HCT116 (cell line): ENCODE data around the gene SCGN. TPM values are rescaled to one million over a fixed set of nuclear protein-coding genes. Genes with fewer than 3 reads are reported as not detected.

Experiments used
- ATAC-seq: fragments of 200-7000 bp; cut with Tn5 transposase; 2 replicates; pipeline ENCODE4 v1.9.1; 2020; ENCODE audit warnings: mild to moderate bottlenecking, moderate library complexity
- BruUV-seq: library from RNA; stranded (reverse); fragments of 400-500 nt; replicated peaks from 2 replicates; lab custom pipeline; 2021; lab: Mats Ljungman, UMichigan
- CTCF ChIA-PET: fragments of 300-600 bp; sonication (Branson Sonifier 250); formaldehyde crosslinking; loops from one replicate; lab custom pipeline; 2021; ENCODE audit warnings: antibody characterized with exemption; lab: Charles Lee
- POLR2A ChIA-PET: fragments of 300-600, 350-600 bp; sonication (Branson Sonifier 250); formaldehyde crosslinking; loops from one replicate; lab custom pipeline; 2021; ENCODE audit warnings: antibody characterized with exemption; lab: Charles Lee
- RAD21 ChIA-PET, 2 experiments: fragments of 300-600 bp; sonication (Branson Sonifier 250); formaldehyde crosslinking; loops; one replicate each; lab custom pipeline; 2023; ENCODE audit warnings: low total read pairs in 2 of 2; ENCODE audit not compliant: uncharacterized antibody in 2 of 2, unreplicated experiment in 2 of 2, low non-redundant PET in 1 of 2; lab: Charles Lee
- DNase-seq: peaks from one replicate; pipeline ENCODE4 v3.0.0-alpha.2; 2010; ENCODE audit warnings: low read depth, low spot score
- H2AFZ ChIP-seq: fragments of 200-600 bp; shearing (Covaris generic), sonication (generic); 2 replicates; pipeline ENCODE4 v1.6.1; 2017; ENCODE audit warnings: low read depth, mixed run types, mixed read lengths, antibody characterized with exemption, low read length; ENCODE audit not compliant: poor library complexity, severe bottlenecking
- H3K27ac ChIP-seq: 2 replicates; pipeline ENCODE4 v1.5.1; 2012; ENCODE audit warnings: low read depth, low read length
- H3K27me3 ChIP-seq: fragments of 200-600 bp; sonication (generic); 2 replicates; pipeline ENCODE4 v1.6.1; 2016; ENCODE audit warnings: mixed run types, low read length, mixed read lengths; ENCODE audit not compliant: insufficient read depth
- H3K36me3 ChIP-seq, 2 experiments: fragments of 200-500 bp in 1 of 2; fragments of 200-600 bp in 1 of 2; sonication (Bioruptor generic) in 1 of 2; sonication (generic) in 1 of 2; 2 replicates each; pipeline versions ENCODE4 v1.5.1 to v1.6.1; 2014 to 2016; ENCODE audit warnings: low read length in 2 of 2, inconsistent platforms in 1 of 2, mixed read lengths in 1 of 2, mixed run types in 1 of 2; ENCODE audit not compliant: insufficient read depth in 2 of 2, control insufficient read depth in 1 of 2
- H3K4me1 ChIP-seq, 2 experiments: fragments of 200-600 bp in 1 of 2; sonication (generic) in 1 of 2; 2 replicates each; pipeline versions ENCODE4 v1.5.1 to v1.6.1; 2012 to 2017; ENCODE audit warnings: low read length in 2 of 2, inconsistent platforms in 1 of 2, mild to moderate bottlenecking in 1 of 2, mixed read lengths in 1 of 2, mixed run types in 1 of 2, moderate library complexity in 1 of 2; ENCODE audit not compliant: insufficient read depth in 2 of 2, control insufficient read depth in 1 of 2
- H3K4me2 ChIP-seq: fragments of 200-600 bp; sonication (generic); 2 replicates; pipeline ENCODE4 v1.6.1; 2017; ENCODE audit warnings: mixed run types, low read length, mixed read lengths
- H3K4me3 ChIP-seq, 2 experiments: fragments of 200-600 bp in 1 of 2; sonication (generic) in 1 of 2; replicated peaks in 1 of 2; 2 replicates each; pipeline ENCODE4 v1.5.1; 2011 to 2016; ENCODE audit warnings: low read length in 2 of 2, control low read depth in 1 of 2, low read depth in 1 of 2, mild to moderate bottlenecking in 1 of 2, mixed read lengths in 1 of 2, mixed run types in 1 of 2
- H3K79me2 ChIP-seq: fragments of 200-600 bp; sonication (generic); 2 replicates; pipeline ENCODE4 v1.6.1; 2017; ENCODE audit warnings: mild to moderate bottlenecking, mixed run types, low read length, moderate library complexity, mixed read lengths; ENCODE audit not compliant: insufficient read depth
- H3K9ac ChIP-seq: fragments of 200-600 bp; sonication (generic); 2 replicates; pipeline ENCODE4 v1.6.1; 2016; ENCODE audit warnings: low read length, mixed read lengths
- H3K9me2 ChIP-seq: fragments of 200-600 bp; sonication (generic), shearing (Covaris generic); 2 replicates; pipeline ENCODE4 v1.6.1; 2017; ENCODE audit warnings: mixed run types, mild to moderate bottlenecking, moderate library complexity; ENCODE audit not compliant: insufficient read depth
- H3K9me3 ChIP-seq, 2 experiments: fragments of 200-500 bp in 1 of 2; fragments of 200-600 bp in 1 of 2; sonication (Bioruptor generic) in 1 of 2; sonication (generic) in 1 of 2; 2 replicates each; pipeline ENCODE4 v1.6.1; 2014 to 2017; ENCODE audit warnings: low read length in 2 of 2, mixed read lengths in 2 of 2, inconsistent platforms in 1 of 2, low read depth in 1 of 2, mild to moderate bottlenecking in 1 of 2, mixed run types in 1 of 2, moderate library complexity in 1 of 2; ENCODE audit not compliant: control insufficient read depth in 1 of 2, insufficient read depth in 1 of 2
- H4K20me1 ChIP-seq: fragments of 200-600 bp; sonication (generic), shearing (Covaris generic); 2 replicates; pipeline ENCODE4 v1.6.1; 2017; ENCODE audit warnings: mixed run types, mild to moderate bottlenecking, moderate library complexity; ENCODE audit not compliant: insufficient read depth
- ATF3 ChIP-seq: IDR thresholded peaks from 2 replicates; pipeline ENCODE4 v1.6.1; 2012
- CBX3 ChIP-seq: IDR thresholded peaks from 2 replicates; pipeline ENCODE4 v1.6.1; 2012; ENCODE audit warnings: low read depth
- CEBPB ChIP-seq: IDR thresholded peaks from 2 replicates; pipeline ENCODE4 v1.6.1; 2012; ENCODE audit warnings: low read depth
- EGR1 ChIP-seq: IDR thresholded peaks from 2 replicates; pipeline ENCODE4 v1.6.1; 2012; ENCODE audit warnings: low read depth
- ELF1 ChIP-seq: IDR thresholded peaks from 2 replicates; pipeline ENCODE4 v1.6.1; 2012; ENCODE audit warnings: low read depth, borderline replicate concordance
- EZH2 ChIP-seq: fragments of 200-600 bp; sonication (generic); IDR thresholded peaks from 2 replicates; pipeline ENCODE4 v1.6.1; 2017; ENCODE audit warnings: antibody characterized with exemption, mixed run types
- FOSL1 ChIP-seq: IDR thresholded peaks from 2 replicates; pipeline ENCODE4 v1.6.1; 2012; ENCODE audit warnings: low read depth
- POLR2A ChIP-seq: IDR thresholded peaks from 2 replicates; pipeline ENCODE4 v1.7.0; 2011; ENCODE audit warnings: borderline replicate concordance; ENCODE audit not compliant: insufficient read depth, insufficient read length; ENCODE audit errors: extremely low read depth
- POLR2AphosphoS5 ChIP-seq: IDR thresholded peaks from 2 replicates; pipeline ENCODE4 v1.6.1; 2011; ENCODE audit warnings: mild to moderate bottlenecking, low read depth, low read length, moderate library complexity
- RAD21 ChIP-seq: IDR thresholded peaks from 2 replicates; pipeline ENCODE4 v1.6.1; 2012; ENCODE audit warnings: low read depth, mild to moderate bottlenecking
- SP1 ChIP-seq: IDR thresholded peaks from 2 replicates; pipeline ENCODE4 v1.6.1; 2012; ENCODE audit warnings: low read depth
- SRF ChIP-seq: IDR thresholded peaks from 2 replicates; pipeline ENCODE4 v1.6.1; 2012; ENCODE audit warnings: low read depth
- ZBTB33 ChIP-seq: IDR thresholded peaks from 2 replicates; pipeline ENCODE4 v1.6.1; 2011; ENCODE audit warnings: mild to moderate bottlenecking, low read length, moderate library complexity; ENCODE audit not compliant: insufficient replicate concordance; ENCODE audit errors: extremely low read depth
- intact Hi-C: fragments of 100-400 bp; cut with micrococcal nuclease; formaldehyde crosslinking; loops from 2 replicates; pipeline ENCODE4 v1.10.0; 2022
- total RNA-seq: library from RNA; stranded (reverse); gene quantifications from one replicate; pipeline ENCODE4 v1.2.1, GENCODE V29; 2021; ENCODE audit not compliant: unreplicated experiment
- TF ChIP-seq, protein P1 (sequence below): IDR thresholded peaks from 2 replicates; pipeline ENCODE4 v1.6.1; 2012; ENCODE audit warnings: low read depth
- TF ChIP-seq, protein P2 (sequence below): IDR thresholded peaks from 2 replicates; pipeline ENCODE4 v1.6.1; 2012

SCGN gene
- total RNA-seq, 1 experiment from 2014 or later = not detected

GRCh38 chr6:25614052-25614451 lies 38.0 kb upstream of the SCGN start:
- Histone ChIP-seq H3K4me2 (no peak overlapping the region), H3K36me3 (no peaks in the 10 kb centered on the region), H3K27ac (no peak overlapping the region), H3K9ac (no peak overlapping the region), H3K79me2 (no peaks in the 10 kb centered on the region), H3K9me2 (no peaks in the 10 kb centered on the region), H4K20me1 (no peaks in the 10 kb centered on the region), H3K4me1 (no peaks in the 10 kb centered on the region), H3K4me3 (no peak overlapping the region), H2AFZ (no peak overlapping the region), H3K9me3 (no peaks in the 10 kb centered on the region), H3K27me3 (no peaks in the 10 kb centered on the region)
- CTCF ChIA-PET = no interaction called here
- BruUV-seq = no TSS peak
- RAD21 ChIA-PET = no interaction called here
- POLR2A ChIA-PET = no interaction called here
- DNase-seq (no peak), ATAC-seq (no peak)
- TF ChIP-seq EZH2 = no peak
- intact Hi-C loops = no loop called here

DNA sequence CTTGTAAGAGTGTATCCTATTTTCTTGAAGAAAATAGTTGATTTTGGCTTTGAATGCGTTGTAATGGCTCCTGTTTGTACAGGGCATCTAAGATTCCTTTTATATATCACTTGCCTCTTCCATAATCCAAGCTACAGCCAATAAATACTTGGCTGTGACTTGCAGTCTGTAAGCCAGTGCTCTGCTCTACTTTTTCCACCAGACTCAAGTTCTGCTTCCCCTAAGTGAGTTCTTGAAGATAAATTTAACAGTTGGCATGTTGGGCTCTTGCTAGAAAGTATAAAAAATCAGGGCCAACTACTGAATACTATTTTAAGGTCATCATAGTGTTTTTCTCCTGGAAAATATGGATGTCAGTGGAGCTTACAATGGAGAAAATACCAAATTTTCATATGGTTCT lies 36.5 kb upstream of the SCGN start:
- ATAC-seq (no peak), DNase-seq (no peak)
- Histone ChIP-seq H3K4me1 (no peaks in the 10 kb centered on the region), H3K4me2 (no peak overlapping the region), H4K20me1 (no peaks in the 10 kb centered on the region), H2AFZ (no peak overlapping the region), H3K9me2 (no peaks in the 10 kb centered on the region), H3K4me3 (no peak overlapping the region), H3K9ac (no peak overlapping the region), H3K27ac (no peak overlapping the region), H3K36me3 (no peaks in the 10 kb centered on the region), H3K79me2 (no peaks in the 10 kb centered on the region), H3K27me3 (no peaks in the 10 kb centered on the region), H3K9me3 (no peaks in the 10 kb centered on the region)
- intact Hi-C loops = no loop called here
- no TSS peak for BruUV-seq
- ChIA-PET CTCF (no interaction called here), POLR2A (no interaction called here), RAD21 (no interaction called here)
- TF ChIP-seq CEBPB (no peak), RAD21 (no peak), POLR2A (no peak), ELF1 (no peak), EGR1 (no peak), ATF3 (no peak), SRF (no peak), ZBTB33 (no peak), FOSL1 (no peak), POLR2AphosphoS5 (no peak), SP1 (no peak), CBX3 (no peak)
- TF ChIP-seq, protein P1, sequence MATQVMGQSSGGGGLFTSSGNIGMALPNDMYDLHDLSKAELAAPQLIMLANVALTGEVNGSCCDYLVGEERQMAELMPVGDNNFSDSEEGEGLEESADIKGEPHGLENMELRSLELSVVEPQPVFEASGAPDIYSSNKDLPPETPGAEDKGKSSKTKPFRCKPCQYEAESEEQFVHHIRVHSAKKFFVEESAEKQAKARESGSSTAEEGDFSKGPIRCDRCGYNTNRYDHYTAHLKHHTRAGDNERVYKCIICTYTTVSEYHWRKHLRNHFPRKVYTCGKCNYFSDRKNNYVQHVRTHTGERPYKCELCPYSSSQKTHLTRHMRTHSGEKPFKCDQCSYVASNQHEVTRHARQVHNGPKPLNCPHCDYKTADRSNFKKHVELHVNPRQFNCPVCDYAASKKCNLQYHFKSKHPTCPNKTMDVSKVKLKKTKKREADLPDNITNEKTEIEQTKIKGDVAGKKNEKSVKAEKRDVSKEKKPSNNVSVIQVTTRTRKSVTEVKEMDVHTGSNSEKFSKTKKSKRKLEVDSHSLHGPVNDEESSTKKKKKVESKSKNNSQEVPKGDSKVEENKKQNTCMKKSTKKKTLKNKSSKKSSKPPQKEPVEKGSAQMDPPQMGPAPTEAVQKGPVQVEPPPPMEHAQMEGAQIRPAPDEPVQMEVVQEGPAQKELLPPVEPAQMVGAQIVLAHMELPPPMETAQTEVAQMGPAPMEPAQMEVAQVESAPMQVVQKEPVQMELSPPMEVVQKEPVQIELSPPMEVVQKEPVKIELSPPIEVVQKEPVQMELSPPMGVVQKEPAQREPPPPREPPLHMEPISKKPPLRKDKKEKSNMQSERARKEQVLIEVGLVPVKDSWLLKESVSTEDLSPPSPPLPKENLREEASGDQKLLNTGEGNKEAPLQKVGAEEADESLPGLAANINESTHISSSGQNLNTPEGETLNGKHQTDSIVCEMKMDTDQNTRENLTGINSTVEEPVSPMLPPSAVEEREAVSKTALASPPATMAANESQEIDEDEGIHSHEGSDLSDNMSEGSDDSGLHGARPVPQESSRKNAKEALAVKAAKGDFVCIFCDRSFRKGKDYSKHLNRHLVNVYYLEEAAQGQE = no peak
- TF ChIP-seq, protein P2, sequence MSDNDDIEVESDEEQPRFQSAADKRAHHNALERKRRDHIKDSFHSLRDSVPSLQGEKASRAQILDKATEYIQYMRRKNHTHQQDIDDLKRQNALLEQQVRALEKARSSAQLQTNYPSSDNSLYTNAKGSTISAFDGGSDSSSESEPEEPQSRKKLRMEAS = no peak
